Ectodermal cell (in vitro differentiated cells): ENCODE measurements around the gene HMBS.
"Not testable (repeated sequence)": the region's sequence is repeated elsewhere in the genome, so short reads cannot be mapped to it uniquely, and the experiment has no call there.

ENCODE experiments used
- H3K27ac ChIP-seq: 2 replicates; pipeline ENCODE4 v1.7.0; 2013; ENCODE audit warnings: mild to moderate bottlenecking, low read depth, low read length; ENCODE audit not compliant: insufficient read depth, poor library complexity, severe bottlenecking
- H3K27me3 ChIP-seq: 2 replicates; pipeline ENCODE4 v1.7.0; 2013; ENCODE audit warnings: mild to moderate bottlenecking, low read length; ENCODE audit not compliant: insufficient read depth, control insufficient read depth, poor library complexity, severe bottlenecking
- H3K36me3 ChIP-seq: one replicate; pipeline ENCODE4 v1.7.0; 2013; ENCODE audit warnings: low read length; ENCODE audit not compliant: control insufficient read depth, insufficient read depth
- H3K4me1 ChIP-seq: one replicate; pipeline ENCODE4 v1.7.0; 2013; ENCODE audit warnings: low read length; ENCODE audit not compliant: control insufficient read depth, insufficient read depth
- H3K4me3 ChIP-seq: 2 replicates; pipeline ENCODE4 v1.7.0; 2013; ENCODE audit warnings: low read depth, low read length, control low read depth; ENCODE audit not compliant: insufficient read depth
- H3K9me3 ChIP-seq: 2 replicates; pipeline ENCODE4 v1.7.0; 2013; ENCODE audit warnings: mild to moderate bottlenecking, low read length, moderate library complexity; ENCODE audit not compliant: control insufficient read depth
- WGBS, 2 experiments: methylation state at CpG; one replicate each; pipeline ENCODE4 v1.1.7; 2013; ENCODE audit warnings: missing lambda C conversion rate in 2 of 2; 5-methylcytosine and 5-hydroxymethylcytosine counted together

Gene HMBS

GRCh38 chr11:119101759-119102423 is 17.2 kb downstream of the HMBS start, which contains the start of gene DPAGT1:
TSS of gene DPAGT1 (minus strand) at chr11:119101853. CDS start at chr11:119101655, 198 bp downstream.
- H3K4me3 ChIP-seq, result peak within 1 kb of the TSS; percentile 75
- H3K4me1 ChIP-seq, result peaks cover 10% of the 10 kb centered on the region
- peaks cover 2% of the 10 kb centered on the region for H3K27me3 ChIP-seq
- WGBS, 2 experiments, result 0 to 1% methylated on average over 32 of the region's 32 CpGs
- H3K9me3 ChIP-seq, result no peaks in the 10 kb centered on the region
- peak within 1 kb of the TSS; percentile 95 for H3K27ac ChIP-seq
- H3K36me3 ChIP-seq, result peaks cover 13% of the 10 kb centered on the region

- H3K27me3 ChIP-seq, result peaks cover 16% of the 10 kb centered on the region
- H3K36me3 ChIP-seq, H3K4me3 ChIP-seq, H3K27ac ChIP-seq, H3K9me3 ChIP-seq: not testable (repeated sequence)
- peaks cover 14% of the 10 kb centered on the region for H3K4me1 ChIP-seq
- WGBS, 2 experiments, result 94% methylated on average over 18 of the region's 18 CpGs
Measured at GRCh38 chr11:119103161-119103664, 18.5 kb downstream of the HMBS start.

- Histone ChIP-seq H3K27me3 (peaks cover 21% of the 10 kb centered on the region), H3K9me3 (no peaks in the 10 kb centered on the region), H3K4me3 (no peak overlapping the region), H3K36me3 (no peaks in the 10 kb centered on the region), H3K4me1 (peaks cover 18% of the 10 kb centered on the region), H3K27ac (no peak overlapping the region)
- 82 to 85% methylated on average over 3 of the region's 4 CpGs for WGBS, 2 experiments
Measured at GRCh38 chr11:119103793-119104192, 19.1 kb downstream of the HMBS start.

- Histone ChIP-seq H3K9me3 (no peaks in the 10 kb centered on the region), H3K27me3 (peaks cover 26% of the 10 kb centered on the region), H3K27ac (no peak within 1 kb of the TSS), H3K4me1 (peaks cover 8% of the 10 kb centered on the region), H3K4me3 (peak within 1 kb of the TSS; percentile 74), H3K36me3 (no peaks in the 10 kb centered on the region)
- 5% methylated on average over 48 to 49 of the region's 49 CpGs for WGBS, 2 experiments
Measured at GRCh38 chr11:119106564-119107537, 22.2 kb downstream of the HMBS start, which contains the start of gene C2CD2L. TSS of gene C2CD2L (plus strand) at chr11:119107344. CDS start at chr11:119107742, 398 bp downstream.

- Histone ChIP-seq H3K4me3 (peak overlapping the region; percentile 74), H3K36me3 (peaks cover 5% of the 10 kb centered on the region), H3K27me3 (peaks cover 26% of the 10 kb centered on the region), H3K4me1 (peaks cover 8% of the 10 kb centered on the region), H3K27ac (no peak overlapping the region), H3K9me3 (no peaks in the 10 kb centered on the region)
- 1% methylated on average over 65 of the region's 65 CpGs for WGBS, 2 experiments
Measured at GRCh38 chr11:119107538-119108145, 23.0 kb downstream of the HMBS start.

- Histone ChIP-seq H3K9me3 (no peaks in the 10 kb centered on the region), H3K27me3 (peaks cover 26% of the 10 kb centered on the region), H3K4me3 (peak overlapping the region; percentile 74), H3K27ac (no peak overlapping the region), H3K4me1 (peaks cover 8% of the 10 kb centered on the region), H3K36me3 (peaks cover 5% of the 10 kb centered on the region)
- WGBS, 2 experiments, result 22 to 27% methylated on average over 6 to 8 of the region's 8 CpGs
Measured at GRCh38 chr11:119108146-119108856, 23.6 kb downstream of the HMBS start.

GRCh38 chr11:119108857-119109221 is 24.2 kb downstream of the HMBS start:
- no peak overlapping the region for H3K4me3 ChIP-seq

GRCh38 chr11:119109843-119110242 is 25.2 kb downstream of the HMBS start:
- Histone ChIP-seq H3K27ac (no peak overlapping the region), H3K4me3 (no peak overlapping the region), H3K36me3 (peaks cover 5% of the 10 kb centered on the region), H3K27me3 (peaks cover 26% of the 10 kb centered on the region), H3K9me3 (no peaks in the 10 kb centered on the region), H3K4me1 (peaks cover 8% of the 10 kb centered on the region)
- 91% methylated on average over 3 of the region's 3 CpGs for WGBS, 2 experiments

More at GRCh38 chr11:119108857-119109221, 24.2 kb downstream of the HMBS start:
- Histone ChIP-seq H3K4me1 (peaks cover 8% of the 10 kb centered on the region), H3K36me3 (peaks cover 5% of the 10 kb centered on the region), H3K27ac (no peak overlapping the region), H3K9me3 (no peaks in the 10 kb centered on the region), H3K27me3 (peaks cover 26% of the 10 kb centered on the region)
- WGBS, 2 experiments, result 85 to 91% methylated on average over 2 of the region's 2 CpGs

- peaks cover 5% of the 10 kb centered on the region for H3K36me3 ChIP-seq
- peaks cover 8% of the 10 kb centered on the region for H3K4me1 ChIP-seq
- no peak overlapping the region for H3K27ac ChIP-seq
- WGBS, 2 experiments, result 83 to 84% methylated on average over 10 of the region's 10 CpGs
- H3K9me3 ChIP-seq, result no peaks in the 10 kb centered on the region
- H3K4me3 ChIP-seq, result no peak overlapping the region
- H3K27me3 ChIP-seq, result peaks cover 26% of the 10 kb centered on the region
Measured at GRCh38 chr11:119110439-119110838, 25.8 kb downstream of the HMBS start.
